HG03521 (cell line): ENCODE measurements around the gene NDST1.

Experiments used
- ATAC-seq: cut with Tn5 transposase; IDR thresholded peaks from one replicate; pipeline ENCODE4 v1.9.1; 2021; ENCODE audit warnings: mild to moderate bottlenecking, moderate library complexity; ENCODE audit not compliant: unreplicated experiment

Gene NDST1

DNA sequence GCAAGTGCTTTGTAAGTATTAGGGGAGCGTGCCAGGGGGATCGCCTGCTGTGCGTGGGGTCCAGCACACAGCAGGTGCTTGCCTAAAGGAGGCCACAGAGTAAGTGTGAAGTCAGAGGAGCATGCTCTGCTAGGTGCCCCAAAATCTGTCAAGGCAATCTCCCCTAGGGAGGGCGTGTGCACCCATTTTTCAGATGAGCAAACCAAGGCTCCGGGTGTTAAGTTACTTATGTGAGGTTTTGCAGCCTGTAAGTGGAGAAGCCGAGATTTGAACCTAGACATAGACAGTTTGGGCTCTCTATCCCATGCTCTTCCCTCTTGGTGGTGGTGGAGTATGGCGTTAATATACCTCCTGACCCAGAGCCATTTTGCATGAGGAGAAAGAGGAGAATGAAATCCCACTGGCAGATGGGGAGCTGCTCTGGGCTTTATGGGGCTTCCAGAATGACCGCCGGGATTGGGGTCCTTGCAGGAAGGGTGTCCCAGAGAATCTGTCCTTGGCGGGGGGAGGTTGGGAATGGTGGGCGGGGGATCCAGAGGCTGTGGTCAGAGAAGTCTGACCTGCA is 14.1 kb downstream of the NDST1 start:
- ATAC-seq: no peak

DNA sequence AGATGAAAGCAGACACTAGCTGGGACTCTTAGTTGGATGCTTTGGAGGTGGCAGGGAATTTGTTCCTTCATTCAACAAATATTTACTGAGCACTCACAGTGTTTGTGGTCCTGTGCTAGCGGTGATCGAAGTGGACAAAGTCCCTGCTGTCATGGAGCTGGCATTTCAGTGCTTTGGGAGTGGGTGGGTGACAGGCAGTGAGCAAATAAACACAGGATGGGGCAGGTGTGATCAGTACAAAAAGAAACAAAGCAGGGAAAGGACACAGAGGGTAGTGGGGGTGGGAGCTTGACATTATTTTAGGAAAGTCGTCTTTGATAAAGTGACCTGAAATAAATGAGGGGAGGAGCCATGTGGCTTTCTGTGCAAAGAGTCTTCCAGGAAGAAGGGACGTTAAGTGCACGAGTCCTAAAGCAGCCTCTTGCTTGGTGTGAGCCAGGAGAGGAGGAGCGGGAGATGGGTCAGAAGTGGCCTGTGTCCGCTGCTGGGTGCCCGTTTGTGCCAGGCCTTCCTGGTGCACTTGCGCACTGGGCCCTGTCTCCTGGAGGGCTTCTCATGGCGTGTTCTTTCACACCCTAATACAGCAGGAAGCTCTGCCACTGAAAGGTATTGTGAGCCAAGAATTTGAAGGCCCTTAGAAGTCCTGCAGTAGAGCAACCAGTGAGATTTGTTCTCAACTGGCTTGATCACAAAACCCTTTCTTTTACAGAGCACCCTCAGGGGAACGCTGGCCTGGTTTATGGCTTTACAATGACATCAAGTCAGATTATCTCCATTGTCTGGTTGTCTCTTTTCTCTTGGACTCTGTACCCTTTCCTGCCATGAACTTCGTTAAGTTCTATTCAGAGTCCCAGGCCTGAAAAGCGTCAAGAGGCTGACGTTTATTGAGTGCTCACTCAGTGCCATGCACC is 14.8 kb downstream of the NDST1 start:
- no peak for ATAC-seq

DNA sequence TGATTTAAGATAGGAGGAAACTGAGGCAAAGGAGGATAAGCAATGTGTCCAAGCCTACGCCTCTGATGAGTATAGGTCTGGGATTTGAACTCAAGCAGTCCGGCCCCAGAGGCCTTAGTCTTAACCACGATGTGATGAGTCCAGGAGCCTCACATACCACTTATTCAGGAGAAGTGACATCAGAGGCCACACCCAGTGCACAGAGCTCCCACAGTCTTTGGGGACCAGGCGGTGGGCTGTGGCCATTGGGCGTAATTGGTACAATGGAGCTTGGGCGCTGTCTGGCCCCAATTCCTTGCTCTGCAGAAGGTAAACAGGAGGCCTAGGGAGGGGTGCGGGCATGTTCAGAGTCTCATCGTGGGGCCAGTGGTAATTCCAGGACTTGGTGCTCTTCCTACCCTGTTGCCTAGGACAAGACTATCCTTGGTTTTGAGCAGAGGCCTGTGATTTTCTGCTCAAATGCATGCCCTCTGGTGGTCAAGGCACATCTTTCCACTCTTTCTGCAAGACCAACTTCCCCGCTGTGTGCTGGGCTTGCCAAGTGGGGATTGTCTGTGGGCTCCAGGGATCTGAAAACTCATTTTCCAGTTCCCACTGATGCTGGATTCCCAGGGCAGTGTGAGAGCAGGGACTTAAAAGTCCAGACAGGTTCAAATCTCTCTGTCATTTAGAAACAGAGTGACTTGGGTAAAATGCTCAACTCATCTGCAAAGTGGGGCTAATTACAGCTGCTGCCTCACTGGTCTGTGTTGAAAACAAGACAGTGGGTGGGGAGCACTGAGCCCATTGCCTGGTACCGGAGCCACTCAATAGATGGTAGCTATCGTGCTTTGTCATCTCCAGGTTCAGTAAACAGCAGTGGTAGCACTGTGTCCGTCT is 15.8 kb downstream of the NDST1 start:
- no peak for ATAC-seq

DNA sequence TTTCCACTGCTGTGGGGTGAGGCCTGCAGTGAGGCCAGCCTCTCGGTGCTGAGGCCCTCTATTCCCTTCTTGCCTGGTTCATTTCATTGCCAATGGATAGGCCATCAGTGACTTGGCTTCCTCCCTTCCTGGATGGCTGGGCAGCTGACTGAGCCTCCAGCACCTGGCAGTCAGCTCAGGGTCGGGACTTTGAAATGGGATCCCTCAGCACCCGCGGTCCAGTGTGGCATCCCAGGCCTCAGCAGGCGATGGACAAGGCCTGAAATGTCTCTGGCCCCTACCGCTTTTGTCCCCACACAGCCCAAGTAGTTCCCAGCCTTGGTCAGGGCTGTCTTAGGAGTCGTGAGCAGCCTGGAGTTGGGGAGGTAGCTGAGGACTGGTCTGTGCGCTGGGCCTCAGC is 17.2 kb downstream of the NDST1 start:
- no peak for ATAC-seq

DNA sequence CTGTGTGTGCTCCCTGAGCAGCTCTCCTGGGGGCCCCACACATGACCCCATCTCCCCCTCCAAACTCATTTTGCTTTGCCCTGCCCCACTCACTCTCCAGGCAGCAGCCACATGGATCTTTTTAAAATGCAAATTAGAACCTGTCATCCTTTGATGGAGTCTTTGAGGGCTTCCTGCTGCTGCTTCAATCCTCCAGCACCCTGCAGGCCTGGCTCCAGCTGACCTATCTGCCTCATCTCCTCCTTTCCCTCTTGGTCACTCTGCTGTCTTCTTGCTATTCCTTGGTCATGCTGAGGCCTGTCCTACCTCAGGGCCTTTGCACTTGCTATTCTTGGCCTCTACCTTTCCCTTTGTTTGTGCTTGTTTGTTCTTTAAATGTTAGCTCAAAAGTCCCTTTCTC is 17.9 kb downstream of the NDST1 start:
- ATAC-seq: no peak

DNA sequence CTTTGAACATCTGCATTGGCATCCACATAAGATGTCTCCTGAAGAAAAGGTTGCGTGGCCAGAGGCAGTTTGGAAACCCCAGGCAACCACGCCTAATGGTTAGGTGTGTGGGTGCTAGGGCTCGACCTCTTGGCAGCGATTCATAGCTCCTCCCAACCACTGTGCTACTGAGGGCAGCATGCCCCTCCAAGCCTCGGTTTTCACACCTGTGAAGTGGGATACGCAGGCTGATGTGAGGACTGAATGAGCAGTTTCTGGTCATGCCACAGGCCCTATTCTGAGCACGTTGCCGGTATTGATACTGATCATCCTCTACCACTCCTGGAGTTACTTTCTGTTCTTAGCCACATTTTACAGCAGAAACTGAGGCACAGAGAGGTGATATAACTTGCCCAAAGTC is 19.1 kb downstream of the NDST1 start:
- no peak for ATAC-seq

DNA sequence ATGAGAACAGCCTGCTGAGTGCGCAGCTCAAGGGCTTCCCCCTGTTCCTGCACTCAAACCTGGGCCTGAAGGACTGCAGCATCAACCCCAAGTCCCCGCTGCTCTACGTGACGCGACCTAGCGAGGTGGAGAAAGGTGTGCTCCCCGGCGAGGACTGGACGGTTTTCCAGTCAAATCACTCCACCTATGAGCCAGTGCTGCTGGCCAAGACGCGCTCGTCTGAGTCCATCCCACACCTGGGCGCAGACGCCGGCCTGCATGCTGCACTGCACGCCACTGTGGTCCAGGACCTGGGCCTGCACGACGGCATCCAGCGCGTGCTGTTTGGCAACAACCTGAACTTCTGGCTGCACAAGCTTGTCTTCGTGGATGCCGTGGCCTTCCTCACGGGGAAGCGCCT is 19.9 kb downstream of the NDST1 start:
- no peak for ATAC-seq

DNA sequence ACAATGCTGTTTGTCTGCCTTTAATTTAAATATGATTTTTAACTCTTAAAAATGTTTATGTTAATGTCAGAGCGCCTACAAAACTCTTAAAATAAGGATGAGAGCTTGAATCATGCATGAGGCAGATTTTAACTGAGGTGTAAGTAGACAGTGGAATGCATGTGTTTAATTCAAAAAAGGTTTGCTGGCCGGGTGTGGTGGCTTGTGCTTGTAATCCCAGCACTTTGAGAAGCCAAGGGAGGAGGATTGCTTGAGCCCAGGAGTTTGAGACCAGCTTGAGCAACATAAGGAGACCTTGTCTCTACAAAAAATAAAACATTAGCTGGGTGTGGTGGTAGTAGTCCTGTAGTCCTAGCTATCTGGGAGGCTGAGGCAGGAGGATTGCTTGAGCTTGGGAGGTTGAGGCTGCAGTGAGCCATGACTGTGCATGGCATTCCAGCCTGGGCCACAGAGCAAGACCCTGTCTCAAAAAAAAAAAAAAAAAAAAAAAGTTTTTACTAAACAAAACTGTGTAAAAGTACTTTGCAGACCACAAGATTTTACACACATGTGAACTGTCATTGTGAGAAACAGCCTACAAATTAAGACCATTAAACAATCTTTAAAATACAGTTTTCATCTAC is 21.1 kb downstream of the NDST1 start:
- no peak for ATAC-seq

DNA sequence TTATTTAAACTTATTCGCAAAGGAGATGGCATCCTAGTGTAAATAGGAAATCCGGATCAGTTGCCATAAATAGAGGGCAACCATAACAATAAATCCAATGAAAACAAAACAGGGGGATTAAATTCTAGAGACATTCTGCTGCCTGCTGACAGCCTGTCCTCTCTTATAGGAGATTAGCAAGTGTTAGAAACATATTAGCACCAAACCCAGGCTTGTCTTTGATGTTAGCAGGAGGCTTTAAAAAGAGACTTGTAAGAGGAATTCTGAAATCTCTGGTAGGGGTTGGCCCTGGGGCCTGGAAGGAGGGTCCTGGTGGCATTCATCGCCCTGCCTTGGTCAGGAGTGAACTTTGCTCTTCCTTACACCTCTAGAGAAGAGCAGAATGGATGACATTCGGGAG is 21.6 kb downstream of the NDST1 start:
- no peak for ATAC-seq

DNA sequence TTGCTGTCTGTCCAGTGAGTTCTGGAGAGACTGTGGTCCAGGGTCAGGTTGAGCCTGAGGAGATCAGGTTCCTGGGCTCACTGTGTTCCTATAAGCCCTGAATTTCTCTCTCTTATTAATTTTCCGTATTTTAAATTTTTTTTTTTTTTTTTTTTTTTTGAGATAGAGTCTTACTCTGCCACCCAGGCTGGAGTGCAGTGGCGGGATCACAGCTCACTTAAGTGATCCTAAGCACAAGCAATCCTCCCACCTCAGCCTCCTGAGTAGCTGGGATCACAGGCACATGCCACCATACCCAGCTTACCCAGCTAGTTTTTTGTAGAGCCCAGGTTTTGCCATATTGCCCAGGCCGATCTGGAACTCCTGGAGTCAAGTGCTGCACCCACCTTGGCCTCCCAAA is 22.5 kb downstream of the NDST1 start:
- no peak for ATAC-seq

DNA sequence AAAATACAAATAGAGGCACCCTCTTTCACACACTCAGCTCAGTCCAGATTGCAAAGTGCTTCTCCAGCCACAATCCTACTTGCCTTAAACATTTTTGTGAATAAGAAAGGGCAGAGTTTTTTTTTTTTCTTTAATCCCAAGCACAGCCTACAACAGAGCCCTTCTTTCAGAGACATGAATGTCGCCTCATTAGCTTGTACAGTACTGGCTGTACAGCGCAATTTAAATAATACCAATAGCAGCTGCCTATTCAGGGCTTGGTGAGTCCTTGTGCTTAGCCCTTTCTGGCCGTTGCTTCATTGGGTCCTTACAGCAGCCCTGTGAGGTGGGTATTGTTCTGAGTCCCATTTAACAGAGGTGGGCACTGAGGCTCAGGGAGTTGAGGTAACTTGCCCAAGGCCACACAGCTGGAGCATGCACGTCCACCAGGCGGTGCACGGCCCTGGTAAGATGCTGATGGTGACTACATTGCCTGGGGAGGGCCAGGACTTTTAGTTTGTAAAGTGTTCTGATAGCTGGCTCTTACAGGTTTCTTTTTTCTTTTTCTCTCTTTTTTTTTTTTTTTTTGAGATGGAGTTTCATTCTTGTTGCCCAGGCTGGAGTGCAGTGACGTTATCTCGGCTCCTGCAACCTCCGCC is 23.1 kb downstream of the NDST1 start:
- no peak for ATAC-seq

DNA sequence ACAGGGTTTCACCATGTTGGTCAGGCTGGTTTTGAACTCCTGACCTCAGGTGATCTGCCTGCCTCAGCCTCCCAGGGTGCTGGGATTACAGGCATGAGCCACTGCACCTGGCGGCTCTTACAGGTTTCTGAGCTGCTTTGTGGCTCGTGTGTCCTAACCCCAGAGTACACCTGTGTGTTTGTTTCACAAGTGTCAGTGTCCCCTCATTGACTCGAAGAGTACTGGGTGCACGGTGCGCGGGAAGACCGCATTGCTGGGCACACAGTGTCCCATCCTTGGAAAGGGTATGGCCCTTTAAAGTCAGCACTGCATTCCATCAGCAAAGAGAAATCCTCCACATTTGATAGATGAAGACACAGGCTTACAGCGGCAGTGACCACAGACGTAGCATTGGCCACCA is 23.8 kb downstream of the NDST1 start:
- no peak for ATAC-seq

DNA sequence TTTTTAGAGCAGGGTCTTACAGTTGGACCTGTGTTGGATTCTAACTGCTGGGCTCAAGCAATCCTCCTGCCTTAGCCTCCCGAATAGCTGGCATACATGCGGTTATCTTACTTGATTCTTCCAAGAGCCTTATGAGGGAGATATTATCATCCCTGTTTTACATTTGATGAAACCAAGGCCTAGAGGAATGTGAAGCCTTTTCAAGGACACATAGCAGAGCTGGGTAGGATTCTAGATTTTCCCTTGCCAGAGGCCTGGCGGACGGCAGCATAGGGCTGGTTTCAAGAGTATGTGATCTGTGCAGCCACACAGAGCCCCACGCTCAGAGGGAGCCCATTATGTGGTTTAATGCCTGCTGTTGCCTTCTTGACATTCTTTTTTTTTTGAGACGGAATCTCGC is 24.2 kb downstream of the NDST1 start:
- ATAC-seq: no peak

DNA sequence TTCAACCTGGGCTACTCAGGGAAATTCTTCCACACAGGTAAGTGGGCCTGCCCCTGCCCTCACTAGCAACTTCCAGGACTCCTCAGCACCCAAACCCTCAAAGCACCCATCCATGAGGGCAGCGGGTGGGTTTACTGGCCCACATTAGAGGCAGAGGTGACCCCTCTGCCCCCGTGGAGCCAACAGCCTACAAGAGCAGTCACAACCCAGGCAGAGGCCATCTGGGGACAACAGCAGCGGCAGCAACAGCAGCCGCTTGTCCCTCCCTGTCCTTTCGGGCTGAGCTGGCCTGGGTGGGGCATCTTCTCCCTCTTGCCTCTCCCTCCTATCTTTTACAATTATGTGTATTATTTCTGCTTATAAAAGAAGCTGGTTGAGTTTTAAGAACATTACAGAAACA is 25.1 kb downstream of the NDST1 start:
- ATAC-seq: no peak

DNA sequence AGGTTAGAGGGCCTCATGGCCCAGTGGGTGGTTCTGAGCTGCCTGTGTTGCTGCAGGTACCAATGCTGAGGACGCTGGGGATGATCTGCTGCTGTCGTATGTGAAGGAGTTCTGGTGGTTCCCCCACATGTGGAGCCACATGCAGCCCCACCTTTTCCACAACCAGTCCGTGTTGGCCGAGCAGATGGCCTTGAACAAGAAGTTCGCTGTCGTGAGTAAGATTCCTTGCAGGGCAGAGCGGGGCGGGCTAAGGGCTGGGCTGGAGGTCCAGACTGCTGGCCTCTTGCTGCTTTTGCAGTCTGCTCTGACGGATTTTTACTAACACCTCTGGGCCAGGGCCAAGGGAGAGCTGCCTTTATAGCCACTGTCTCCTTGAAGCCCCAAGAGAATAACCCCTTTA is 26.9 kb downstream of the NDST1 start:
- ATAC-seq: no peak

DNA sequence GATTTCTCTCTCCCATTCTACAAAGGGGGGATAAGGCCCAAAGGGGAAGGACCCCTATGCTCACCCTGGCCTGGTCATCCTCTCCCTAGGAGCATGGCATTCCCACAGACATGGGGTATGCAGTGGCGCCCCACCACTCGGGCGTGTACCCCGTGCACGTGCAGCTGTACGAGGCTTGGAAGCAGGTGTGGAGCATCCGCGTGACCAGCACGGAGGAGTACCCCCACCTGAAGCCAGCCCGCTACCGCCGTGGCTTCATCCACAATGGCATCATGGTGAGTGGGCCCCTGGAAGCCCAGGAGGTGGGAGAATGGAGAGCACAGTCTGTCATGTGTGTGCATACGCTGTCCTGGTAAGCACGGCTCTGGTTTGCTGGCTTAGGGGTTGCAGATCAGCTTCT is 27.7 kb downstream of the NDST1 start:
- ATAC-seq: no peak

DNA sequence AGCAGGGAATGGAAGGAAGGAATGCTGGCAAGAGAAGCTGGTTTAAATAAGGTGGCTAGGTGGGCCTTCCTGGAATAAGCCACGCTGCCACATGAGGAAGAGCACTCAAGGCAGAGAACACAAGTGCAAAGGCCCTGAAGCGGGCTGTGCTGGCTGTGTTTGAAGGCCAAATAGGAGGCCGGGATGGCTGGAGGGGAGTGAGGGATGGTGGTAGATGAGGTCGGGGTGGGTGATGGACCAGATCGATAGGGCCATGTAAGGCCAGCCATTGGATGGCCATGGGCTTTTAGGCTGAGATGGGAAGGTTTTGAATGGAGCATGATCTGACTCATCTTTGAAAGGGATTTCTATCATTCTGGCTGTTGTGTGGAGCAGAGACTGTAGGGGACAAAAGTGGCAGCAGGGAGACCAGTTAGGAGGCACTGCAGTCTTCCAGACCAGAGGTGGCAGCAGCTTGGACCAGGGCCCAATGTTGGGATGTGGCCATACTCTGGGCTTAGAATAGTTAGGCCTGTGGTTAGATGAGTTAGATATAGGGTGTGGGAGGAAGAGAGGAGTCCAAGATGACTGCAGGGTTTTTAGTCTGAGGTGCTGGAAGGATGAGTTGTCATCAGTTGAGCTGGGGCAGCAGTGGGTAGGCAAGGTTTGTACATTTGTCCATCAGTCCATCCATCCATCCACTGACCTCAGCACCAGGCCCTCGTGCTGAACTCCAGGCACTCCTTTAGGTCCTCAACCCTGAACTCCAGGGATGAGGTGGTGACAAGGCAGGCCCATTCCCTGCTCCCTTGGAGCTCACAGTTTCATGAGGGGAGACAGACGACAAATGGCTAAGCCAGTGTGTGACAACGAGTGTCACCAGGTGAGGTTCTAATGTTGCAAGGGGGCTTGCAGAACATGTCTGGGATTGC is 30.3 kb downstream of the NDST1 start:
- ATAC-seq: no peak

DNA sequence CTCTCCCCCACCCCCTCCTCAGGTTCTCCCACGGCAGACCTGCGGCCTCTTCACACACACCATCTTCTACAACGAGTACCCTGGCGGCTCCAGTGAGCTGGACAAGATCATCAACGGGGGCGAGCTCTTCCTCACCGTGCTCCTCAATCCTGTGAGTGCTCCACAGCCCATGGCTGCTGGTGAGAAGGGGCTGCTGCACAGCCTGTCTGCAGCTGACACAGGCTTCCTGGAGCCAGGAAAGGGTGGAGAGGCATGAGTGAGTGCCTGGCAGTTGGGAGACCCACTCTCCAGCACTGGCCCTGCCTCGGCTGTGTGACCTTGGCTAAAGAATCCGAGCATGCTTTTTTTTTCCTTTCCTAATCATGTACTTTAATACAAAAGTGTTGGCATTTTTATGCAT is 31.3 kb downstream of the NDST1 start:
- ATAC-seq: no peak

DNA sequence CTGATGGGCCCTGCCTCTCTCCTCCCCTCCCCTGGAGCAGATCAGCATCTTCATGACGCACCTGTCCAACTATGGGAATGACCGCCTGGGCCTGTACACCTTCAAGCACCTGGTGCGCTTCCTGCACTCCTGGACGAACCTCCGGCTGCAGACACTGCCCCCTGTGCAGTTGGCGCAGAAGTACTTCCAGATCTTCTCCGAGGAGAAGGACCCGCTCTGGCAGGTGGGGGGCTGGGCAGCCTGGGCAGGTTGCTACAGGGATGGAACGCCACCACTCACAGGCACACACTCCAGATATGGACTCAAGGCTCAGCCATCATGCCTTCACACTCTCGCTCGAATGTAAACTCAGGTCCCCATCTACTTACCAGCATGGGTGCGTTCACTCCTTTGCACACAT is 32.1 kb downstream of the NDST1 start:
- ATAC-seq: no peak
